Panc1 (cell line): ENCODE results near the gene RNF144B.

ENCODE experiments used
- SIN3A ChIP-seq: IDR thresholded peaks from 2 replicates; pipeline ENCODE4 v1.6.1; 2012; ENCODE audit warnings: low read depth, mild to moderate bottlenecking, low read length, moderate library complexity, borderline replicate concordance; ENCODE audit not compliant: insufficient read depth
- TF ChIP-seq, protein P1 (sequence below): fragments of 450-650 bp; IDR thresholded peaks from 2 replicates; pipeline ENCODE4 v1.5.1; 2017; ENCODE audit warnings: mild to moderate bottlenecking

DNA sequence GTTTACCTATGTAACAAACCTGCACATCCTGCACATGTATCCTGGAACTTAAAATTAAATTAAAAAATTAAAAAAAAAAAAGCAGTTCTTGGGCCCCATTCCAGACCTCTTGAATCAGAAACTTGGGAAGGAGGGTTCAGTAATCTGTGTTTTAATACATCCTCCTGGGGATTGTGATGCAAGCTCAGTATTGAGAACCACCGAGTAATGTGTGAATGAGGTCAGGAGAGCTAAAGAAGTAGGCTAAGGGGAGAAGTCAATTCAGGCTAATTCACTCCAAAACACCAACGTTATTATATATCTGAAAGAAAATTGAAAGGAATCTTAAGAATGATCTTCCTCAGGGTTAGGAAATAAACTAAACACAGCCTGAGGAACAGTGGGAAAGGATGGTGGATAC is 120.4 kb downstream of the RNF144B start:
- TF ChIP-seq SIN3A = no peak
- TF ChIP-seq, protein P1, sequence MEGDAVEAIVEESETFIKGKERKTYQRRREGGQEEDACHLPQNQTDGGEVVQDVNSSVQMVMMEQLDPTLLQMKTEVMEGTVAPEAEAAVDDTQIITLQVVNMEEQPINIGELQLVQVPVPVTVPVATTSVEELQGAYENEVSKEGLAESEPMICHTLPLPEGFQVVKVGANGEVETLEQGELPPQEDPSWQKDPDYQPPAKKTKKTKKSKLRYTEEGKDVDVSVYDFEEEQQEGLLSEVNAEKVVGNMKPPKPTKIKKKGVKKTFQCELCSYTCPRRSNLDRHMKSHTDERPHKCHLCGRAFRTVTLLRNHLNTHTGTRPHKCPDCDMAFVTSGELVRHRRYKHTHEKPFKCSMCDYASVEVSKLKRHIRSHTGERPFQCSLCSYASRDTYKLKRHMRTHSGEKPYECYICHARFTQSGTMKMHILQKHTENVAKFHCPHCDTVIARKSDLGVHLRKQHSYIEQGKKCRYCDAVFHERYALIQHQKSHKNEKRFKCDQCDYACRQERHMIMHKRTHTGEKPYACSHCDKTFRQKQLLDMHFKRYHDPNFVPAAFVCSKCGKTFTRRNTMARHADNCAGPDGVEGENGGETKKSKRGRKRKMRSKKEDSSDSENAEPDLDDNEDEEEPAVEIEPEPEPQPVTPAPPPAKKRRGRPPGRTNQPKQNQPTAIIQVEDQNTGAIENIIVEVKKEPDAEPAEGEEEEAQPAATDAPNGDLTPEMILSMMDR = no peak
